Loucy (cell line): ENCODE measurements around the gene EFCAB8.

Experiments used
- EZH2phosphoT487 ChIP-seq: fragments of 200-600 bp; IDR thresholded peaks from 2 replicates; pipeline ENCODE4 v1.6.1; 2018; ENCODE audit warnings: antibody characterized with exemption, mild to moderate bottlenecking, moderate library complexity, borderline replicate concordance
- TF ChIP-seq, protein P1 (sequence below): fragments of 200-600 bp; sonication (generic); conservative IDR thresholded peaks from 2 replicates; pipeline ENCODE4 v1.5.1; 2014; ENCODE audit warnings: mild to moderate bottlenecking, antibody characterized with exemption, low read length

DNA sequence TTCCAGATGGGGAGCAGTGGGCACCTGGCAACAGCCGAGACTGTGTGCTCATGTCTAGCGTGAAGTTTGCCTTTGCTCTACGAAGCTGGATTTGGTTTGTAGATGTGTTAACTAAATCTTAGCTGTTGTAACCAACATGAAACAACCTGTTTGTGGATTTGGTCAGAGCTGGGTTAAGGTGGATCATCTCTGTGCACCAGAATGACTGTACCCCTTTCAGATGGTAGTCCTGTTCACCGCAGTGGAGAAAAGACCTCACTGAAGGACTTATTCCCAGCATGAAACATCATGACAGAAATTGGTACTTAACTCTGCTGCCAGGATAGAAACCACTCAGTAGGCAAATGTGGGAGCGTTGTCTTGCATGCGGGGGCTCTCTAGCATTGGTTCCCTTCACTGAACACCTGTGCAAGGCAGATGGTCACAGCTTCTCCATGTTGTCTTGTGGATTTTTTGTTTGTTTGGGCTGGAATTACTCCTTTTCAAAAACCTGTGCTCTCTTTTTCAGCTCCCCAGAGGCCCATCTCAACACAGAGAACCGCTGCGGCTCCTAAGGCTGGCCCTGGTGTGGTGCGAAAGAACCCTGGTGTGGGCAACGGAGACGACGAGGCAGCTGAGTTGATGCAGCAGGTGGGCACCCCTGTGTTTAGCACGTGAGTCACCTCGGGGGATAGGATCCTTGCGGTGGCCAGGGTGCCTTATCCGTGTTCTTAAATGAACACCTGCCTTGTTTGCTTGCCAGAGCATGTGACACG, 19.3 kb upstream of the EFCAB8 start:
- TF ChIP-seq, protein P1, sequence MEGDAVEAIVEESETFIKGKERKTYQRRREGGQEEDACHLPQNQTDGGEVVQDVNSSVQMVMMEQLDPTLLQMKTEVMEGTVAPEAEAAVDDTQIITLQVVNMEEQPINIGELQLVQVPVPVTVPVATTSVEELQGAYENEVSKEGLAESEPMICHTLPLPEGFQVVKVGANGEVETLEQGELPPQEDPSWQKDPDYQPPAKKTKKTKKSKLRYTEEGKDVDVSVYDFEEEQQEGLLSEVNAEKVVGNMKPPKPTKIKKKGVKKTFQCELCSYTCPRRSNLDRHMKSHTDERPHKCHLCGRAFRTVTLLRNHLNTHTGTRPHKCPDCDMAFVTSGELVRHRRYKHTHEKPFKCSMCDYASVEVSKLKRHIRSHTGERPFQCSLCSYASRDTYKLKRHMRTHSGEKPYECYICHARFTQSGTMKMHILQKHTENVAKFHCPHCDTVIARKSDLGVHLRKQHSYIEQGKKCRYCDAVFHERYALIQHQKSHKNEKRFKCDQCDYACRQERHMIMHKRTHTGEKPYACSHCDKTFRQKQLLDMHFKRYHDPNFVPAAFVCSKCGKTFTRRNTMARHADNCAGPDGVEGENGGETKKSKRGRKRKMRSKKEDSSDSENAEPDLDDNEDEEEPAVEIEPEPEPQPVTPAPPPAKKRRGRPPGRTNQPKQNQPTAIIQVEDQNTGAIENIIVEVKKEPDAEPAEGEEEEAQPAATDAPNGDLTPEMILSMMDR: no peak
- no peak for TF ChIP-seq EZH2phosphoT487
